Chondrocyte (in vitro differentiated cells): ENCODE results near the gene CD80. TPM values are rescaled to one million over a fixed set of nuclear protein-coding genes. Genes with fewer than 3 reads are reported as not detected.
"Not testable (repeated sequence)": the region's sequence is repeated elsewhere in the genome, so short reads cannot be mapped to it uniquely, and the experiment has no call there.

Experiments used
- DNase-seq: peaks from one replicate; pipeline ENCODE4 v3.0.0; 2021; ENCODE audit warnings: mixed read lengths, low spot score
- H3K27ac Mint-ChIP-seq: one replicate; pipeline ENCODE4 v1.8.0; 2021; ENCODE audit warnings: mild to moderate bottlenecking, moderate library complexity, mixed read lengths; ENCODE audit not compliant: unreplicated experiment
- H3K27me3 Mint-ChIP-seq: 2 replicates; pipeline ENCODE4 v1.8.0; 2021; ENCODE audit warnings: low read depth, mixed read lengths
- H3K36me3 Mint-ChIP-seq: 2 replicates; pipeline ENCODE4 v1.8.0; 2021; ENCODE audit warnings: low read depth, mixed read lengths
- H3K4me1 Mint-ChIP-seq: 2 replicates; pipeline ENCODE4 v1.8.0; 2021; ENCODE audit warnings: low read depth, mild to moderate bottlenecking, mixed read lengths
- H3K4me3 Mint-ChIP-seq: one replicate; pipeline ENCODE4 v1.8.0; 2021; ENCODE audit warnings: mild to moderate bottlenecking, moderate library complexity, mixed read lengths; ENCODE audit not compliant: unreplicated experiment
- H3K9me3 Mint-ChIP-seq: 2 replicates; pipeline ENCODE4 v1.8.0; 2021; ENCODE audit warnings: low read depth, mixed read lengths
- CTCF ChIP-seq: fragments of 200-600 bp; sonication (generic); IDR thresholded peaks from 2 replicates; pipeline ENCODE4 v1.5.0; 2021; ENCODE audit warnings: antibody characterized with exemption, mild to moderate bottlenecking, moderate library complexity
- total RNA-seq: library from RNA; stranded (reverse); gene quantifications from 3 replicates; pipeline ENCODE4 v1.2.1, GENCODE V29; 2021

The CD80 gene
- total RNA-seq, 1 donor from 2014 or later: not detected

DNA sequence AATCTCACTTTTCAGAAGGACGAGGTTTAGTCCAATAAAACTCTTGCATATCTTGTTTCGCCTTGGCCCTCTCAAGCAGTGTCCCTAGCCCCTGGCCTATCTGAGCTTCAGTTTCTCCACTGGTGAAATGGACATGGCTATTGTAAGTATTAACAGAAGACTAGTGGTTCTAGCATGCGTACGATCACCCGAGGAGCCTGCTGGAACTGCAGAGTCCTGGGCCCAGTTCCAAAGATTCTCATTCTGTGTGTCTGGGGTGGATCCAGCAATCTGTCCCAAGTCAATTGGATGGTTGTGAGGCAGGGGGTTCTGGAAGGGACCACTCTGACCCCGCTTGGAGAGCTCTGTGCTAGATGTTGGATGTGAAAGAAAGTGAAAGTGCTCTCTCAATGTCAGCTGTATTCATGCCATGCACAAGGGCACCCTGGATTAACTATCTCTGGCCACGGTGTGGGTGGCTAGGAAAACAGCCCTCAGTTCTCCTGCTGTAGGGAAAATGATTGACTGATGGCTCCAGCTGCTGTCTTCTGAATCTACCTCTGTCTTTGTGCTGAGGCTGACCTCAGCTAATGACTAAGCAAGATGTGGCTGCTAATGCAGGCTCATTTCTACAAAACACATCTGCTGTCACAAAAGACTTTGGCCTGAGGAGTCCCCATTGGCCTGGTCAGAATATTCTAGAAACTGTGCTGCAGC is 36.4 kb upstream of the CD80 start:
- TF ChIP-seq CTCF: no peak
- Mint-ChIP-seq H3K4me1 (peaks cover 23% of the 10 kb centered on the region), H3K27me3 (no peaks in the 10 kb centered on the region), H3K36me3 (no peaks in the 10 kb centered on the region), H3K27ac (no peak overlapping the region), H3K4me3 (no peak overlapping the region), H3K9me3 (no peaks in the 10 kb centered on the region)
- no peak for DNase-seq

DNA sequence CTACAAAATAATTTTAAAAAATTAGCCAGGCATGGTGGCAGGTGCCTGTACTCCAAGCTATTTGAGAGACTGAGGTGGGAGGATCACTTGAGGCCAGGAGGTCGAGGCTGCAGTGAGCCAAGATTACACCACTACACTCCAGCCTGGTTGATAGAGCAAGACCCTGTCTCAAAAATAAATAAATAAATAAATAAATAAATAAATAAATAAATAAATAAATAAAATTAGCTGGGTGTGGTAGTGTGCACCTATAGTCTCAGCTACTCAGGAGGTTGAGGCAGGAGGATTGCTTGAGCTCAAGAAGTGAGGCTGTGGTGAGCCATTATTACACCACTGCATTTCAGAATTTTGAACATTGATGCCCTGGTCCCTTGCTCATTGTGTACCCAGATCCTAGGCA is 35.5 kb upstream of the CD80 start:
- H3K4me1 Mint-ChIP-seq: peaks cover 23% of the 10 kb centered on the region
- H3K36me3 Mint-ChIP-seq, H3K27me3 Mint-ChIP-seq, H3K4me3 Mint-ChIP-seq, H3K9me3 Mint-ChIP-seq, DNase-seq, H3K27ac Mint-ChIP-seq: not testable (repeated sequence)

GRCh38 chr3:119594066-119594465 is 34.7 kb upstream of the CD80 start:
- DNase-seq: no peak
- H3K9me3 Mint-ChIP-seq: no peaks in the 10 kb centered on the region
- no peaks in the 10 kb centered on the region for H3K36me3 Mint-ChIP-seq
- no peak for TF ChIP-seq CTCF
- no peaks in the 10 kb centered on the region for H3K27me3 Mint-ChIP-seq
- H3K4me1 Mint-ChIP-seq: peaks cover 30% of the 10 kb centered on the region
- no peak overlapping the region for H3K27ac Mint-ChIP-seq
- H3K4me3 Mint-ChIP-seq: no peak overlapping the region

GRCh38 chr3:119592861-119593260 is 33.4 kb upstream of the CD80 start:
- H3K4me3 Mint-ChIP-seq: no peak overlapping the region
- H3K27me3 Mint-ChIP-seq: no peaks in the 10 kb centered on the region
- H3K9me3 Mint-ChIP-seq: no peaks in the 10 kb centered on the region
- no peaks in the 10 kb centered on the region for H3K36me3 Mint-ChIP-seq
- H3K4me1 Mint-ChIP-seq: peaks cover 31% of the 10 kb centered on the region
- no peak for TF ChIP-seq CTCF
- no peak for DNase-seq
- no peak overlapping the region for H3K27ac Mint-ChIP-seq

DNA sequence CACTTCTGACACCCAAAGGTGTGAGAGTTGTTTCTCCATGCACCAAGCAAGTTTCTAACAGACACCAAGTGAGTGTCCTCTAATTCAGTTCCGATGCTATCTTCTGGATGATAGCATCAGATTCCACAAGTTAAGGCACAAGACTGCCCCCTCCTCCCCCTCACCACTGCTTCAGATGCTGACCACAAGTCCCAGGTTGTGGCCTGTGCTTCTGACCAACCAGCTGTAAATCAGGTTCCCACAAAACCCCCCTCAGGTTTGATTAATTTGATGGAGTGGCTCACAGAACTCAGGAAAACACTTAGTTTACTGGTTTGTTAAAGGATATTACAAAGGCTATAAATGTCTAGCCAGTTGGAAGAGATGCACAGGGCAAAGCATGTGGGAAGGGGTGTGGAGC is 31.3 kb upstream of the CD80 start:
- Mint-ChIP-seq H3K4me3 (no peak overlapping the region), H3K27me3 (no peaks in the 10 kb centered on the region), H3K4me1 (peaks cover 28% of the 10 kb centered on the region), H3K9me3 (no peaks in the 10 kb centered on the region), H3K36me3 (no peaks in the 10 kb centered on the region), H3K27ac (no peak overlapping the region)
- TF ChIP-seq CTCF: no peak
- DNase-seq: no peak

DNA sequence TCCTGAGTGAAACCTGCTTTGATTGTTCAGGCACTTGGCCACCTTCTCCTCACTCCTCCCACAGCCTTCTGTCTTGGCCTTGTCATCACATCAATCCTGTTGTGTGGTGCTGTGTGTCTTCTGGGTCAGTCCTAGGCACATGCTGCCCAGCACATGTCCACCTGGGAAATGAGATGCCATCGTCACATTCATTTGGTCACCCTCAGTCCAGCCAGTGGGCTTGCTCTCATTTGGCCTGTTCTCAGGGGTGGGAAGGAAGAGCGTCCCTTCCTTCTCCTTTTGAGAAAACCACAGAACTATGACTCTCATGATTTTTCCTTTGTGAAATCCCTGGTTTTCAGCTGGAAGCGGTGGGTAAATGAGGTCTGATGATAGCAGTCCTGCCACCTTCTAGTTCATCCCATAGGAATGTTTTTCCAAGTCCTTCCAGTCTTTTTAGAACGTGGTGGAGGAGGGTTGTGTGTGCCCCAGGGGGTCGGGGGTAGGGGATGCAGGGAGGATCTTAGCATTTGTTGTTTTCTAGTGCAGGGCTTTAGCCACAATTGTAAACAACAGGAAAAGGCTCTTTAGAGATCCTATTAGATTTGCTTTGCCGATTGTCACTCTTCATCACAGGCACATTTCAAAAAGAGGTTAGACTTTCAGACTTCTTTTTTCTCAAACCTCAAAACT is 29.8 kb upstream of the CD80 start:
- no peak for DNase-seq
- Mint-ChIP-seq H3K9me3 (no peaks in the 10 kb centered on the region), H3K4me1 (peaks cover 25% of the 10 kb centered on the region), H3K27ac (no peak overlapping the region), H3K27me3 (no peaks in the 10 kb centered on the region), H3K36me3 (no peaks in the 10 kb centered on the region), H3K4me3 (no peak overlapping the region)
- no peak for TF ChIP-seq CTCF
